ENCODE data around the gene GJD3.
A peak's percentile ranks its signal among the peaks of the same experiment; 100 is the strongest.

The GJD3 gene

DNA sequence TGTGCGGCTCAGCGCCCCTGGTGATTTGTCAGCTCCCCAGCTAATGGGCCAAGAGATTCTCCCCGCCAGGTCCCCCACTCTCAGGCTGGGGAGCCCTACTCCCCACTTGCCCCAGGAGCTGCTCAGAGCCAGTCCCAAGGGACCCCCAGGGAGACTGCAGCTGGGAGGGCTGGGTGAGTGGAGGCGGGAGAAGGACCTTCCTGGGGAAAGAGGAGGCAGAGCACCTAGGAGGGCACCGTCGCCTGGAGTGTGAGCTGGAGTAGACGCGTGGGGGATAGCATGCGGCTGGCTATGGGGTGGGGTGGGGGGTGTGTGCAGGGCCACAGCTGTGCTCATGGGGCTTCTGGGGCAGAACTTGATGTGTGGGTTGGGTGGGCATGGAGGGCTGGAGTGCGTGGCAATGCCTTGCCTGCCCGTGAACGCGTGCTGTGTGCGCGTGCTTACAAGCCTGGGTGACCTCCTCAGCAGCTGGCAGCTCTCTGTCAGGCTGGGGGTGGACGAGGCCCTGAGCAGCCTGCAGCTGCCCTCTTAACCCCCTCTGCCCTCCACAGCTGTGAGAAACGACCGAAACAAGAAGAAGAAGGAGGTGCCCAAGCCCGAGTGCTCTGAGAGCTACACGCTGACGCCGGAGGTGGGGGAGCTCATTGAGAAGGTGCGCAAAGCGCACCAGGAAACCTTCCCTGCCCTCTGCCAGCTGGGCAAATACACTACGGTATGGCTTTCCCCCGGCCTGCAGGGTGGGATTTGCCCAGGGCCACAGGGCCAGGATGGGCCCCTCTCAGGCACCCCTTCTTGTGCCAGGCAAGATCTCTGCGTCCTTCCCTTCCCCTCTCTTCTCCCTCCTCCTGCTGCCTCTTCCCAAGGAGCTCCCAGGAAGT, 12.9 kb downstream of the GJD3 start:
- peak overlapping the region; percentile 96 for H3K27ac ChIP-seq
- TF ChIP-seq, protein P1, sequence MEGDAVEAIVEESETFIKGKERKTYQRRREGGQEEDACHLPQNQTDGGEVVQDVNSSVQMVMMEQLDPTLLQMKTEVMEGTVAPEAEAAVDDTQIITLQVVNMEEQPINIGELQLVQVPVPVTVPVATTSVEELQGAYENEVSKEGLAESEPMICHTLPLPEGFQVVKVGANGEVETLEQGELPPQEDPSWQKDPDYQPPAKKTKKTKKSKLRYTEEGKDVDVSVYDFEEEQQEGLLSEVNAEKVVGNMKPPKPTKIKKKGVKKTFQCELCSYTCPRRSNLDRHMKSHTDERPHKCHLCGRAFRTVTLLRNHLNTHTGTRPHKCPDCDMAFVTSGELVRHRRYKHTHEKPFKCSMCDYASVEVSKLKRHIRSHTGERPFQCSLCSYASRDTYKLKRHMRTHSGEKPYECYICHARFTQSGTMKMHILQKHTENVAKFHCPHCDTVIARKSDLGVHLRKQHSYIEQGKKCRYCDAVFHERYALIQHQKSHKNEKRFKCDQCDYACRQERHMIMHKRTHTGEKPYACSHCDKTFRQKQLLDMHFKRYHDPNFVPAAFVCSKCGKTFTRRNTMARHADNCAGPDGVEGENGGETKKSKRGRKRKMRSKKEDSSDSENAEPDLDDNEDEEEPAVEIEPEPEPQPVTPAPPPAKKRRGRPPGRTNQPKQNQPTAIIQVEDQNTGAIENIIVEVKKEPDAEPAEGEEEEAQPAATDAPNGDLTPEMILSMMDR (conservative IDR thresholded peaks at IDR 0.05; ENCODE audit: low read depth) = no peak
- no peak for DNase-seq (ENCODE audit: low spot score)
- POLR2A ChIA-PET (ENCODE audit: low non-redundant PET) = interaction anchor here (0.7 to 0.9 kb wide), 2 partner anchors 37 to 44 kb away, joined by 3 to 6 read pairs; no protein-coding TSS in a partner anchor
- CTCF ChIA-PET = interaction anchor here (0.6 to 1.3 kb wide), 5 partner anchors 11 to 67 kb away, joined by 3 to 6 read pairs (median 3); no protein-coding TSS in a partner anchor

DNA sequence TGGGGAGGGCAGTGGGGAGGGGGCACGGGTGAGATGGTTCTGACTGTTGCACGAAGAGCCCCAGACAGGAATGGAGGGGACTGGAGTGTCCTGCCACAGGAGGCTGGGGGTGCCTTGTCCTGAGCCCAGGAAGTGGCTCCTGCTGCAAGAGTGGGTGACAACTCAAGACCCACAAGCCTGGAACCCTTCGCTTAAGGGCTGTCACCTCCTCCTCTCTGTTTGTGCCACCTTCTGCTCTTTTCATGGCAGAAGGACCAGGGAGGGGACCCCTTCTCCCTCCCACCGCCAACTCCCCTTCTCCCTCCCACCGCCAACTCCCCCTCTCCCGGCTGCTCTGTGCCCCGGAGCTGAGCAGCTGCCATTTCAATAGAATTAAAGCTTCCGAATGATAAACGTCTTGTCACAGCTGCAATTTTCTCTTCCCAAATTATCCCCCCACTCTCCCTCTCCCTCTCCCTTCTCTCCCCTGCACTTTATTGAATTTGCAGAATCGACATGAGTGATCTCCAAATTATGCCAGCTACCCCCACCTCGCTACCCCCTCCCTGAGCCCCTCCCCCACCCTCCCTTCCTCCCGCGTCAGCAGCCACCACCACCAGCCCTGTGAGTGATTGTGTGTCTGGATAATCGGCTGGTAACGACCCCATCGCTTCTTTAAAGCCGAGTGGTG, 13.7 kb downstream of the GJD3 start:
- peak overlapping the region; percentile 96 for H3K27ac ChIP-seq
- TF ChIP-seq, protein P1 (conservative IDR thresholded peaks at IDR 0.05; ENCODE audit: low read depth) = no peak
- no peak for DNase-seq (ENCODE audit: low spot score)
- CTCF ChIA-PET = interaction anchor here (0.6 to 1.0 kb wide), 3 partner anchors 48 to 67 kb away, joined by 3 to 5 read pairs (median 3); no protein-coding TSS in a partner anchor
- POLR2A ChIA-PET (ENCODE audit: low non-redundant PET) = interaction anchor here (0.7 to 0.9 kb wide), 2 partner anchors 36 to 43 kb away, joined by 3 to 6 read pairs; no protein-coding TSS in a partner anchor

DNA sequence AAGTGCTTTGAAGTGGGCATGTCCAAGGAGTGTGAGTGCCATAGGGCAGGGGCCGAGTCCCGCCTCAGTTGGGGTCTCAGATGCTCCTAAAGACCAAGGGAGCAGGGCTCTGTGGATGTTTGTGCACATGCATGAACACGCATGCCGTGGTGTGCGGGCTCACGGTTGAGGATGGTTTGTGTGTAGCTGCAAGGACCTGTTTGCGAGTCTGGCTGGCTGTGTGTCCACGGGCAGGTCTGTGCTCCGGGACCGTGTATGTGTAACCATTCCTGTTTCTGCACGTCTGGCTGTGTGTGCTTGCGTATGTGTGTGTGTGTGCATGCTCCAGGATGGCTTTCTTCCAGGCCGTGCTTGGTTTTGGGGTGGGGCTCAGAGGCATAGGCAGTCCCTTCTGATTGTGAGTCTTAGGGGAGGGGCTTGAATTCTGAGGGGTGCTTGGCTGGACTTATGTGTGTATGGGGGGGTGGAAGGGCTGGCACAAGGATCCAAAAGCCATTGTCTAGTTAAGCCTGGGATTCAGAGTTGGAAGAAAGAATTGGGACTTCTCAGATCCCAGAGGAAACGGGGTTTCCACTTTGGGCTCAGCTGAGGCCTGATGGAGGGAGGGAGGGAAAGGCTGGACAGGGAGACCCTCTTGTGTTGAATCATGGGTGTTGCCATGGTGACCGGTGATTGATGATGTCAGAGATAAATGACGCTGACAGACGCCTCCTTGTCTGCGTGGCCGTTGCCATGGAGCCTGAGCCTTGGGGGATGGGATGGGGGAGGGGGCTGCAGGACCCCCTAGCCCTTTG, 14.4 kb downstream of the GJD3 start:
- TF ChIP-seq, protein P1 (conservative IDR thresholded peaks at IDR 0.05; ENCODE audit: low read depth) = no peak
- peak overlapping the region; percentile 96 for H3K27ac ChIP-seq
- ChIA-PET POLR2A (ENCODE audit: low non-redundant PET) (no interaction called here), CTCF (interaction anchor here (0.6 to 1.4 kb wide), 3 partner anchors 13 to 64 kb away, joined by 4 to 6 read pairs (median 4); no protein-coding TSS in a partner anchor)
- DNase-seq (ENCODE audit: low spot score) = no peak

DNA sequence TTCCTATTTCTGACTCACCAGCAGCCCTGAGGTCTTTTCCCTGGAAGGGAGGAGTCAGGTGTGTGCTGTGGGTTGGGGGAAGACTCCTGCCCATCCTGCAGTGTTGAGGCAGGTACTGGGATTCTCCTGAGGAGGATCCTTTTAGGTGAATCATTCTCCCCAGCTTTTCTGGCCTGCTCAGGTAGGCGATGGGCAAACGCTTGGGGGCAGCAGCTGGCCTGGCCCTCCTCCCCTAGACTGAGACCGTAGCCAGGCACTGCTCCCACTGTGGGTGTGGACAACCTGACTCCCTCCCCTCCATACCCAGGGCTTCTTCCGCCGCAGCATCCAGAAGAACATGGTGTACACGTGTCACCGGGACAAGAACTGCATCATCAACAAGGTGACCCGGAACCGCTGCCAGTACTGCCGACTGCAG, 15.1 kb downstream of the GJD3 start:
- TF ChIP-seq, protein P1 (conservative IDR thresholded peaks at IDR 0.05; ENCODE audit: low read depth) = no peak; the same call in 1 of the 2 replicates
- peak overlapping the region; percentile 96 for H3K27ac ChIP-seq
- DNase-seq (ENCODE audit: low spot score) = peak; percentile 96
- ChIA-PET POLR2A (ENCODE audit: low non-redundant PET) (interaction anchor here (0.5 kb wide), 1 partner anchor 38 kb away, joined by 3 read pairs; no protein-coding TSS in a partner anchor), CTCF (interaction anchor here (0.6 to 1.4 kb wide), 3 partner anchors 12 to 63 kb away, joined by 4 to 6 read pairs (median 4); no protein-coding TSS in a partner anchor)

DNA sequence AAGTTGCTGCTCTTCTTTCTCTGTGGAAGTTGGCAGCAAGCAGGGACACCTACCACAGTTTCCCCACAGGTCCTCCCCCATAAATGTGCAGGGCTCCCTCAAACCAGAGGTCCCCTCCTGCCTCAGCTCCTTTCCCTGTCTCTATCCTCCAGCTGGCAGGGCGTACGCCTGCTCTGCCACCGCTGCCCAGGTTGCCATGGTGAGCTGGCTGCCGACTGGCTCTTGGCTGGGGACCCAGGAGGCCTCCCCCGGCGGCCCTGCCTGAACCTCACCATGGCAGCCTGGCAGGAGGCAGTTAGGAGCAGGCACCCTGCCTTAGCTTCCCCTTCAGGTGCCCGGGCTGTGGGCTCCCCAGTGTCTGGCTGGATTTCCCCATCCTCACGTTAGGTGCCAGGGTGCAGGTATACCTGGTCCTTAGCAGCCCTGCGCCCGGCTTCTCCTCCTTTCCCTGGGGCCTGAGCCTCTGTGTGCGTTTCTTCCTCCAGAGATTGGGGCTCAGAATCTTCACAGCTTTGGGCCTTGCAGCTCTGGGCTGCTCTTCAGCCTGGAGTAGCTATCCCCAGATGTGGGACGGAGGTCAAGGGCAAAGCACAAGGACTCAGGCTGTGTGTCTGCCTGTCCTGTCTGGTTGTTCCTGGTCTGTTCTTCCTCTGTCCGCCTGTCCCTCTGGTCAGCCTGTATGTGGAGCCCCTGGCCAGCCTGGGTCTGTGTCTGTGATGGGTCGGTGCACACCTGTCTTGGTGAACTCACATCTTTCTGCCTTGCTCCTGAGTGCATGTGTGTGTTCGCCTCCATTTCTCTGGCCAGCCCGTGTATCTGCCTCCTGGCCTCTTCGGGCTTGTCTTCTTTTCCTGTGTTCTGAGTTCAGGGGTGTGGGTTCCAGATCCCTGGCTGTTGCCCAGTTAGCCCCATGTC, 15.7 kb downstream of the GJD3 start:
- ChIA-PET CTCF (interaction anchor here (0.7 to 1.4 kb wide), 3 partner anchors 12 to 31 kb away, joined by 3 to 6 read pairs (median 4); no protein-coding TSS in a partner anchor), POLR2A (ENCODE audit: low non-redundant PET) (interaction anchor here (0.5 kb wide), 1 partner anchor 37 kb away, joined by 3 read pairs; no protein-coding TSS in a partner anchor)
- TF ChIP-seq, protein P1 (conservative IDR thresholded peaks at IDR 0.05; ENCODE audit: low read depth) = no peak
- peak overlapping the region; percentile 96 for H3K27ac ChIP-seq
- DNase-seq (ENCODE audit: low spot score) = no peak
